ENCODE measurements around the gene DYSF. TPM values are rescaled to one million over a fixed set of nuclear protein-coding genes. Genes with fewer than 3 reads are reported as not detected.

The DYSF gene
- polyA plus RNA-seq, 1 experiment: 1.3 TPM

DNA sequence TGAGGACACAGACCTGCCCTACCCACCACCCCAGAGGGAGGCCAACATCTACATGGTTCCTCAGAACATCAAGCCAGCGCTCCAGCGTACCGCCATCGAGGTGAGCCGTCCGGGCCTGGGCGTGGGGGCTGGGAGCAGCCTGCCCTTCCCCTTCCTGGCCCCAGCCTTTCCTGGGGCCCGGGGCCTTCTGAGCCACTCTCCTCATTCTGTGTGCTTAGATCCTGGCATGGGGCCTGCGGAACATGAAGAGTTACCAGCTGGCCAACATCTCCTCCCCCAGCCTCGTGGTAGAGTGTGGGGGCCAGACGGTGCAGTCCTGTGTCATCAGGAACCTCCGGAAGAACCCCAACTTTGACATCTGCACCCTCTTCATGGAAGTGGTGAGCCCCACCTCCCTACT lies 157.9 kb downstream of the DYSF start:
- POLR2A ChIA-PET: no interaction called here

DNA sequence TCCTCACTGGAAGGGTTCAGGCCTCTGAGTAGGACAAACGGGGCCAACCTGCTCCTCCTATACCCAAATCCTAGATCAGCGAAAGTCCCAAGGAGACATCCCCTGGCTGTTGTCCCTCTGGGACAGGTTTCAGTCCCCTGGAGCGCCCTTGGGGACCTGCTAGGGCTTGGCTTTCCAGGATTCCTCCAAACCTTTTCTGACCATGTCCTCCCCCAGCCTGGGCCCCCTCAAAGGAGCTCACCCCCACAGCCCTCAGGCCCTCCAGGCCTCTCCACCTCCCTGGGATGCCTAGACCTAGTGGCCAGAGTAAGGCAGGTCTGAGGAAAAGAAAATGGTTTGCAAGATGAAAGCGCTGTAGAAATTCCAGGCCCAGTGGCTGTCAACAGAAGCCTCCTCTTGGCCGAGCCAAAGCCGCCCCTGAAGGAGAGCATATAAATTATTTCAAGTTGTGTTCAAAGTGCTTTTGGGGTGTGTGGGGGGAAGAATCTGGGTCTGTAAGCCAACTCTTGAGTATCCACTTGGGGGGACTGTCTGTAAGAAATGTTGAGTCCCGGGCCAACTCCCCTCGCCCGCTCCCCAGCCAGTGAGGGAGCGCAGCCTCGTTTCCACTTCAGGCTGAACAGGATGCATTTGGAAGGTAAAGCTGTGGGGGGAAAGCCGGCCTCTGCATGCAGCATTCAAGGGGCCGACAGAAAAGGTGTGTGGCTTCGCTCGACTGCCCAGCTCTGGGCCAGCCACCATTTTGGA lies 158.6 kb downstream of the DYSF start:
- Histone ChIP-seq H3K27me3 (ENCODE audit: control insufficient read depth, insufficient read depth, low read length) (peaks cover 10% of the 10 kb centered on the region), H3K4me3 (ENCODE audit: low read depth, low read length) (no peak overlapping the region), H3K36me3 (ENCODE audit: control insufficient read depth, insufficient read depth, low read length) (no peaks in the 10 kb centered on the region)
- TF ChIP-seq, protein P1, sequence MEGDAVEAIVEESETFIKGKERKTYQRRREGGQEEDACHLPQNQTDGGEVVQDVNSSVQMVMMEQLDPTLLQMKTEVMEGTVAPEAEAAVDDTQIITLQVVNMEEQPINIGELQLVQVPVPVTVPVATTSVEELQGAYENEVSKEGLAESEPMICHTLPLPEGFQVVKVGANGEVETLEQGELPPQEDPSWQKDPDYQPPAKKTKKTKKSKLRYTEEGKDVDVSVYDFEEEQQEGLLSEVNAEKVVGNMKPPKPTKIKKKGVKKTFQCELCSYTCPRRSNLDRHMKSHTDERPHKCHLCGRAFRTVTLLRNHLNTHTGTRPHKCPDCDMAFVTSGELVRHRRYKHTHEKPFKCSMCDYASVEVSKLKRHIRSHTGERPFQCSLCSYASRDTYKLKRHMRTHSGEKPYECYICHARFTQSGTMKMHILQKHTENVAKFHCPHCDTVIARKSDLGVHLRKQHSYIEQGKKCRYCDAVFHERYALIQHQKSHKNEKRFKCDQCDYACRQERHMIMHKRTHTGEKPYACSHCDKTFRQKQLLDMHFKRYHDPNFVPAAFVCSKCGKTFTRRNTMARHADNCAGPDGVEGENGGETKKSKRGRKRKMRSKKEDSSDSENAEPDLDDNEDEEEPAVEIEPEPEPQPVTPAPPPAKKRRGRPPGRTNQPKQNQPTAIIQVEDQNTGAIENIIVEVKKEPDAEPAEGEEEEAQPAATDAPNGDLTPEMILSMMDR (IDR thresholded peaks at IDR 0.05; ENCODE audit: insufficient read depth, low read depth, low read length): no peak
- POLR2A ChIA-PET: no interaction called here
- DNase-seq (ENCODE audit: low read depth): no peak
- CTCF ChIA-PET: interaction anchor here (0.9 to 13.0 kb wide), 4 partner anchors 13 to 187 kb away, joined by 3 to 175 read pairs (median 4); no protein-coding TSS in a partner anchor

More for the DNA sequence above, 157.9 kb downstream of the DYSF start:
- no peak for DNase-seq (ENCODE audit: low read depth)
- CTCF ChIA-PET: interaction anchor here (1.7 to 13.0 kb wide), 3 partner anchors 14 to 383 kb away, joined by 3 to 175 read pairs (median 12); no protein-coding TSS in a partner anchor
- Histone ChIP-seq H3K4me3 (ENCODE audit: low read depth, low read length) (no peak overlapping the region), H3K36me3 (ENCODE audit: control insufficient read depth, insufficient read depth, low read length) (no peaks in the 10 kb centered on the region), H3K27me3 (ENCODE audit: control insufficient read depth, insufficient read depth, low read length) (peaks cover 13% of the 10 kb centered on the region)
- TF ChIP-seq, protein P1 (IDR thresholded peaks at IDR 0.05; ENCODE audit: insufficient read depth, low read depth, low read length): no peak

DNA sequence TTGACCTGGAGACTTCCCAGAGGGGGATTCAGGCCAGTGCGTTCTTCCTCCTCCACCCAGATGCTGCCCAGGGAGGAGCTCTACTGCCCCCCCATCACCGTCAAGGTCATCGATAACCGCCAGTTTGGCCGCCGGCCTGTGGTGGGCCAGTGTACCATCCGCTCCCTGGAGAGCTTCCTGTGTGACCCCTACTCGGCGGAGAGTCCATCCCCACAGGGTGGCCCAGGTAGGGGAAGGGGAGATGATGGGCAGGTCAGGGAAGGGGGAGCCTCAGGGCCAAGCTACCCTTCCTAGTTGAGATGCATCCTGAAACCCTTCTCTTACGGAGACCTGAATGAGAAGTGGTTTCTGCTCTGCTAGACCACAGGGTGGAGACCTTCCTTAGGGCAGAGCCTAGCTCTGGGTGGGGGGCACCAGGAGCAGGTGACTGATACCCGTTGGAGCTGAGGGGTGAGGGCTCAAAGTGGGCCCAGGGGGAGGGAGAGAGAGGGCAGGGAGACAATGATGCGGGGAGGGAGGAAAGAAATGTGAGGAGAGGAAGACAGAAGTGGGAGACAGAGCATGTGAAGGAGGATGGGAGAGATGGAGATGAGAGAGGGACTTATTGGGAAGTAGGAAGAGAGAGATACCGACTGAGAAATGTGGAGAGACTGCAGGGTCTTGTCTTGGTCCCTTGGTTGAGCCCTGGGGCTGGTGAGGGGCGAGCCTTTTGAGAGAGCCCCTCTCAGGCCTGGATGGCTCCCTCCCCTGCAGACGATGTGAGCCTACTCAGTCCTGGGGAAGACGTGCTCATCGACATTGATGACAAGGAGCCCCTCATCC lies 159.4 kb downstream of the DYSF start:
- ChIA-PET CTCF (interaction anchor here (0.9 to 13.0 kb wide), 5 partner anchors 13 to 186 kb away, joined by 3 to 175 read pairs (median 3); no protein-coding TSS in a partner anchor), POLR2A (no interaction called here)
- no peak for DNase-seq (ENCODE audit: low read depth)
- TF ChIP-seq, protein P1 (IDR thresholded peaks at IDR 0.05; ENCODE audit: insufficient read depth, low read depth, low read length): no peak
- no peak overlapping the region for H3K4me3 ChIP-seq (ENCODE audit: low read depth, low read length)
- peaks cover 7% of the 10 kb centered on the region for H3K27me3 ChIP-seq (ENCODE audit: control insufficient read depth, insufficient read depth, low read length)
- no peaks in the 10 kb centered on the region for H3K36me3 ChIP-seq (ENCODE audit: control insufficient read depth, insufficient read depth, low read length)

DNA sequence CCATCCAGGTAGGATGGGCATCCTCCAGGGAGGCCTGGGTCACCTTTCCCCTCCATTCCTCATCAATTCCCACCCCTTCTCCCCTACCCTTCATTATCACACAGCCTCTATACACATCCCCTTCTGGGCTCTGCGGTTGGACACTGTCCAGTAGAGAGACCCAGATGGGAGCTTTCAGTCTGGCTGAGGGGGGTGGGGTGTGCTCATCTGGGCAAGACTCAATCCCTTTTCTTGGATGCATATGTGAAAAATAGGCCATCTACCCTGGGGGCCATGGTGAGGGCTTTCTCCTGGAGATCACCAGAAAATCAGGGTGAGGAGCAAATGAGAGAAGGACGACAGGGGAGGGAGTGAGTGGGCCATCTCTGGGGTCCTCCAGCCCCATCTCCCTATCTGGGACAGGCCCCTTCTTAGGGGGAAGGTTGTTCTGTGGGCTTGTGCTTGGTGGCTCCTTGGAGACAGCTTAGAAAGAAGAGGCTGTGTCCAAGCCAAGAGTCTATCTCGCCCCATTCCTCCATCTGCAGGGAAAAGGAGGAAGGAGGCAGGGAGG lies 160.1 kb downstream of the DYSF start:
- ChIA-PET CTCF (interaction anchor here (1.6 to 13.0 kb wide), 2 partner anchors 21 to 185 kb away, joined by 3 to 175 read pairs; no protein-coding TSS in a partner anchor), POLR2A (no interaction called here)
- Histone ChIP-seq H3K36me3 (ENCODE audit: control insufficient read depth, insufficient read depth, low read length) (no peaks in the 10 kb centered on the region), H3K27me3 (ENCODE audit: control insufficient read depth, insufficient read depth, low read length) (peaks cover 5% of the 10 kb centered on the region), H3K4me3 (ENCODE audit: low read depth, low read length) (no peak overlapping the region)
- TF ChIP-seq, protein P1 (IDR thresholded peaks at IDR 0.05; ENCODE audit: insufficient read depth, low read depth, low read length): no peak
- DNase-seq (ENCODE audit: low read depth): no peak
